DOHH2 (cell line): ENCODE results near the gene SMPD3.

Experiments used
- CTCF ChIP-seq: fragments of 200-600 bp; sonication (generic); IDR thresholded peaks from one replicate; pipeline ENCODE4 v1.5.1; 2014; ENCODE audit warnings: antibody characterized with exemption, mild to moderate bottlenecking, low read depth, low read length; ENCODE audit not compliant: poor library complexity, severe bottlenecking
- EZH2phosphoT487 ChIP-seq: fragments of 200-600 bp; sonication (generic); IDR thresholded peaks from 2 replicates; pipeline ENCODE4 v1.6.1; 2017; ENCODE audit warnings: borderline replicate concordance, mild to moderate bottlenecking, antibody characterized with exemption, low read length, moderate library complexity, mixed read lengths

GRCh38 chr16:68473358-68474070 is 25.2 kb upstream of the SMPD3 start:
- no peak for TF ChIP-seq CTCF
- no peak for TF ChIP-seq EZH2phosphoT487
